ENCODE data around the gene RHAG.
"Not testable (repeated sequence)": the region's sequence is repeated elsewhere in the genome, so short reads cannot be mapped to it uniquely, and the experiment has no call there.

The RHAG gene

GRCh38 chr6:49636713-49637349 is at the start of gene RHAG:
Gene RHAG, minus strand, starts transcription at chr6:49636839. Its CDS starts 27 bp downstream, at chr6:49636812.
- no peak for DNase-seq

GRCh38 chr6:49676671-49677281 is 40.1 kb upstream of the RHAG start:
- DNase-seq = no peak

GRCh38 chr6:49675816-49676215 is 39.2 kb upstream of the RHAG start:
- DNase-seq = no peak

- DNase-seq = no peak
Observed at GRCh38 chr6:49668083-49668511, 31.5 kb upstream of the RHAG start.

GRCh38 chr6:49666930-49667757 is 30.5 kb upstream of the RHAG start:
- no peak for DNase-seq

- no peak for DNase-seq
Observed at GRCh38 chr6:49666480-49666879, 29.8 kb upstream of the RHAG start.

GRCh38 chr6:49664817-49665216 is 28.2 kb upstream of the RHAG start:
- DNase-seq = no peak

- DNase-seq = not testable (repeated sequence)
Observed at GRCh38 chr6:49664054-49664453, 27.4 kb upstream of the RHAG start.

- no peak for DNase-seq
Observed at GRCh38 chr6:49662892-49663261, 26.2 kb upstream of the RHAG start.

GRCh38 chr6:49662231-49662891 is 25.7 kb upstream of the RHAG start:
- DNase-seq = no peak

- DNase-seq = no peak
Observed at GRCh38 chr6:49653942-49654341, 17.3 kb upstream of the RHAG start.

- DNase-seq = no peak
Observed at GRCh38 chr6:49653438-49653837, 16.8 kb upstream of the RHAG start.

- DNase-seq = no peak
Observed at GRCh38 chr6:49651239-49651638, 14.6 kb upstream of the RHAG start.

GRCh38 chr6:49649988-49650387 is 13.3 kb upstream of the RHAG start:
- no peak for DNase-seq

- DNase-seq = no peak
Observed at GRCh38 chr6:49648036-49648435, 11.4 kb upstream of the RHAG start.

GRCh38 chr6:49647476-49647875 is 10.8 kb upstream of the RHAG start:
- no peak for DNase-seq

- no peak for DNase-seq
Observed at GRCh38 chr6:49646942-49647341, 10.3 kb upstream of the RHAG start.

- no peak for DNase-seq
Observed at GRCh38 chr6:49646130-49646824, 9.6 kb upstream of the RHAG start.

- no peak for DNase-seq
Observed at GRCh38 chr6:49645139-49645538, 8.5 kb upstream of the RHAG start.

- DNase-seq = no peak
Observed at GRCh38 chr6:49639177-49639817, 2.7 kb upstream of the RHAG start.

- DNase-seq = no peak
Observed at GRCh38 chr6:49637350-49637731, 702 bp upstream of the RHAG start.

- DNase-seq = no peak
Observed at GRCh38 chr6:49635978-49636712, 494 bp downstream of the RHAG start.
